GM21423 (cell line): ENCODE measurements around the gene VSIG8.

Experiments used
- ATAC-seq: cut with Tn5 transposase; IDR thresholded peaks from one replicate; pipeline ENCODE4 v1.9.1; 2021; ENCODE audit warnings: mild to moderate bottlenecking, moderate library complexity; ENCODE audit not compliant: unreplicated experiment

VSIG8 gene

DNA sequence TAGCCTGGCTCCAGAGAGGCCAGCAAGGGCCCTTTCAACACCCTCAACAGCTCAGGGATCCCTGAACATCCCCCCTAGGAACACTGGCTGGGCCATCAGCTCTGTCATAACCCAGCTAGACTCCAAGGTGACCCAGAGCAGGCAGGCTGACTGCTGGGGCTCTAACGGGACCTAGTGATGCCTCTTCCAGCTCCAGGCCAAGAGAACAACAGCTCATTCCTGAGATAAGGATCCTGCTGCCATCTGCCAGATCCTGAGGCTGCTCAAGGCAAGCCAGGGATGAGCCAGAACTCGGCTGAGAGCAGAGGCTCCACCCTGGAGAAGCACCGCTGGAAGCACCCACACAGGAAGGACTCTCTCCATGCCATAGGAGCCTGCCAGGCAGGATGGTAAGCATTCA is 2.0 kb downstream of the VSIG8 start:
- no peak for ATAC-seq

DNA sequence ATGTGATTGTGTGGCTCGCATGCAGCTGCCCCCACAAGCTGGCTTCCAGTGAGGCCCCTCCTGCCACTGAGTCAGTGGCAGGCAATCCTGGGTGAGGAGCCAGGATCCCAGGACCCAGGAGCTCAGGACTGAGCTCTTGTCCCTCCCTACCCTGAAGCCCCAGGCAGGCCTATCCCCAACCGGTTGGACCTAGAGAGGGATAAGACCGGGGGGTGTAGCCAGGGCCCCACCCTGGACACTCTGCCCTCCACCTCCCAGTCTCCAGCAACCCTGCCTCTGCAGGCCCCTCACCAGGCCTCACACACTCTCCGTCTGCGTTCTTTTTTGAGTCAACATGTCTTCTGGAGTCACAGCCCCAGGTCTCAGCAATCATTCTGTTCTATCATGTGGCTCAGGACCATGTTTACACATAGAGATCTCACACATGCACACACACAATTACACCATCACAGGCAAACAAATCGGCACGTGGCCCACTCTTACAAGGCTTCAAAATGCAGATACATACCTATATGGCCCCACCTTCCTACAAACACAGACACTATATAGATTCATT is 2.6 kb downstream of the VSIG8 start:
- ATAC-seq = no peak

DNA sequence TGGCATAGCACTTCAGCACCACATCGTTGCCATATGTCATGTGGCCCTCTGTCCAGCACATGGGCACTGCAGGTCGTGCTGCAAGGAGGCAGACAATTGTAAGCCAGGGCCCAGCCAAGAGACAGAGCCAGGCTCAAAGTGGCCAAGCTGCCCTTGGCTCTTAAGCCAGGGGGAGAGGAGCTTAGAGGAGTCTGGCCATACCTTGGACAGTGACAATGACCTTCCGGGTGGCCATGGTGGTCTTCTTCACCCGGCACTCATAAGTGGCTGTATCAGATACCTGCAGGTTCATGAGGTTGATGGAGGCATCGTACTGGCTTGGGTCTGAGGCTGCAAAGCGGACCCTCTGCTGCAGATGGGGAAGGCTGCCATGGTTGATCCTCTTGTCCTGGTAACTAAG is 4.6 kb downstream of the VSIG8 start:
- ATAC-seq = no peak

DNA sequence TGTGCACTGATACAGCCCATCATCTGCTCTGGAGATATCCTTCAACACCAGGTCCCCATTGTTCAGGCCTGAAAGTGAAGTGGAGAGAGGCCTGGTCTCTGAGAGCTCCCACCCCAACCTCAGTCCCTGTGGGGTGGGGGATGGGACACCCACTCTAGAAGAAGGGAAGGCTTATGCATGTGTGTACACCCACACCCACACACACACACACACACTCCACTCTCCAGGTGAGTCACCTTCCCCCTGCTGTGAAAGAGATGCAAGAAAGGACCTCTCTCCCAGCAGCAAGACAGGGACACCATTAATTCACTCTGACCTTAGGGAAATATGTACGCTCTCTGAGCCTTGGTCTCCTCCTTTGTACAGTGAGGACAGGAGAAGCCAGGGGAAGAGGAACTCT is 5.9 kb downstream of the VSIG8 start:
- ATAC-seq = no peak

DNA sequence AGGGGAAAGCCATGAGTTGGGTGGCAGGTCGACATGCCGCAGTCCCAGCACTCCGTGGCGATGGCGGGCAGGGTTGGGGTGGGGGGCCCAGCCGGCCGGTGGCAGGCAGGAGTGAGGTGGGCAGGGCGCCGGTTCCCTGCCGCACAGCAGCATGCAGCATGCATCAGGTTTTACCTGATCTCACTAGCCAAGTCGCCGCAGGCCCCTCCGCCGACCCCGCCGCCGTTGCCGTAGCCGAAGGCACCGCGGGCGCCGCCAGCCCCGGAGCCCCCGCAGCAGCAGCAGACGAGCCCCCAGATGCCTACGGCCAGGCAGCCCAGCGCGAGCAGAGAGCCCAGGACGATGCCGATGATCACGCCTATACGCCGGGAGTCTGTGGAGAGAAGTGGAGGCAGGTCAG is 6.7 kb downstream of the VSIG8 start:
- no peak for ATAC-seq

DNA sequence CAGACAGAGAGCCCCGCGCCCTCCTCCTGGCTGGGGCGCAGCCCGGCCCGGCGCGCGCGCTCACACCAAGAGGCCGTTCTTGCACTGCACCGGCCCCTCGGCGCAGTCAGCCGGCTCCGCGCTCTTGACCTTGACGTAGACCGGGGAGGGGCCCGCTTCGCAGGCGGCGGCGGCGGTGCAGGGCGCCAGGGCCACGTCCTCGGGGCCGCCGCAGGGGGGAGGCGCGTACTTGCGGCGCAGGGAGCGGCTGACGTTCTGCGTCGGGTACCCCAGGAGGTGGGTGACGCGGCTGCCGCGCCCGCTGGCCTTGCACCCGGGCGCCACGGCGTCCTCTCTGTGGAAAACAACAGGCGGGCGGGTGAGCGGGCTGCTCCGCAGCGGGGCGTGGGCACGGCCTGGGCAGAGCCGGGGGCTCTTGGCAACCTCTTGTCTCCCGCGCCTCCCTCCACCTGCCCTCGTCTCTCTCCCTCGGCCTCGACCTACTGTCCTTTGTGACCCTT is 7.7 kb downstream of the VSIG8 start:
- ATAC-seq = peak; percentile 85

DNA sequence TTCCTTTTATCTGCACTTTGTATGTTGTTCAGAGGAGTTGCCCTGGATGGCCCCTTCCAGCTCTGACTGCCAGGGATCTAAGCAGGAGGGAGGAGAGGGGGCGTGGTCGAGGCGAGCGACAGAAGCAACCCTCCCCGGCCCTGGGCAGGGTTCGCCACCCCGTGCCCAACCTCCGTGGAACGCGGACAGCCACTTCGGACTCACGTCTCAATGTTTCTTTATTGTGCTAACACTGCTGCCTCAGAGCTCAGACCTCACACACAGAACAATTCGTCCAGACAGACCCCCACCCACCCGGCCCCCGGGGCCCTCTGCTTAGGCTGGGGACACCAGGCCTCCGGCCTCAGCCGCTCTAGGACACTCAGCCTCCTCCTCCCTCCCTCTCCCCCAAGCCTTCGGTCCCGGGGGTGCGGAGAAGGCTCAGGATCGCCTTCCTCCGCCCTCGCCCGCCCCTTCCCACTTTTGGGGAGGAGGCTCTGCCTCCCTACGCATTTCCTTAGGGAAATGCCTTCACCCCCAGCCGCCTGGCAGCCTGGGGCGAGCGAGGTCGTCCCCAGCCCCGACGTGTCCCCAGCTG is 8.3 kb downstream of the VSIG8 start:
- ATAC-seq = no peak

DNA sequence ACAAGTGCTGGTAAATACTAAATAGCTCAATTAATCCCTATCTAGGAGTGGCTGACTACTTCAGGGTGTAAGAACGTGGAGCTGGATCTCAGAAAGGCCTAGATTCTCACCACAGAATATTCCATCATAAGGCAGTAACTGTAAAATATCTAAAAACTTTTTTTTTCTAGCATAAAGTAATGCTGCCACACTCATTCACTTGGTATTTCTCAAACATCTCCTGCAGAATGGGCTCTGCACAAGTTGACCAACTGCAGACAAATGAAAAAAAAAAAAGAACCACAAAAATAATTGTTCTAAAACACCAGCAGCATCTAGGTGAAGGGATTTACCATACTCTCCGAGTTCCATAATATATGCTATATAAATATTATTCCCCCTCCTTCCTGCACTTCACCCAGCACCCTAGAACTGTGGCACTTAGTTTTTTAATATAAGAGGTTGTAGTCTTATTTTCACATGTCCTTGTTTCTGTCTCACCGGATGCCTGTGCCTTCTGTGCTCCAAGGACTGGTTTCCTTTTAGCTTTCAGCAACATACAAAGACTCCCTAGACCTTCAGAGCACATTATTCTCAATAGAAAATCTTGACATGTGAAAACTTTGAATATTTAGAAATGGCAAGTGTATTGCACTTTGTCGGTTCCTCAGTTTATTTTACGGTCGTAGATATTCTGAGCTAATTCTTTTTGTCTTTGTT is 8.9 kb downstream of the VSIG8 start:
- ATAC-seq = no peak

DNA sequence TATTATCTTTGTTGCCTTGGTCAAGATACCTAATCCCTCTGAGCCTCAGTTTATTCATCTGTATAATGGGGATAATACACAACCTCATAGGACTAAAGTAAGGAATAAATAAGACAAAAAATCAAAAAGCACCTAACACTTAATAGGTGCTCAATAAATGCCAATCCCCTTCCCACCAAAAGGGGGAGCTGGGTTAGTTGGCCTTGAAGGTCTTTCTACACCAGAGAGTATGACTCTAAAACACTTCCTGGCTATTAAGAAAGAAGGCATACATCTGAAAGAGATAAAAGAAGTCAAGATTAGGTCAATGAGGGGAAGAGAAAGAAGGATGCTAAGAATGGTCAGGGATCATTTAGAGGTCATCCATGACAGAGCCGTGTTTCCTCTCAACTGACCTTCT is 11.1 kb downstream of the VSIG8 start:
- no peak for ATAC-seq

DNA sequence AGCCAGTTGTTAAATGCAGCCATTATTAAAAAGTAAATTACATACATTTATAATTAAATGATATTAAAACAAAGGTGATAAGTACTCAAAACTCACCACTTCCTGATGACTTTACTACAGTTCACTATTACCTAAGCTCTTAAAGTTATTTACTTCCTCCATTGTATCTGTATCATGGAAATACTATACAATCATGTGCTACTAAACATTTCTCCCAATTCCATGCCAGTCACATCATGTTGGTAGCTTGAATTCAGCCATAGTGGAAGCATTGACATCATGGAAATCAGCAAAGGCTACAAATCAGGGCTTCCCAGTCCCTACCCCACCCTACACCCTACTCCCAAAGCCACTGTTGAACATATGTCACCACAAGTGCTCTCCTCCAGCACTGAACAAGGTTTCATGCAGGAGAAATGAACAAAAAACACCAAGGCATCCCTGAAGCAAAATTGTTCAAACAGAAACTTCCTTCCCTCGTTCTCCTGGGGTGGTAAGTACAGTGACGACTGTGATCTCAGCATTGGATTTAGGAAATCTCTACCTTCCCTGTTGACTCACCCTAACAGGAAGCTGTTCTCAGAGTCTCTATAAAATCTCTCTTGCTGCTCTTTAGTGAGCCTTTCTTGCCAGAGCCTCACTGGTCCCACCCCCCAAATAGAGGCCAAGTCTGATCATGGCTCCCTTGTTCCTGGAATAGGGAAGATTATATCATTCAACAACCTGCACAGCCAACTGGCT is 12.7 kb downstream of the VSIG8 start:
- no peak for ATAC-seq

DNA sequence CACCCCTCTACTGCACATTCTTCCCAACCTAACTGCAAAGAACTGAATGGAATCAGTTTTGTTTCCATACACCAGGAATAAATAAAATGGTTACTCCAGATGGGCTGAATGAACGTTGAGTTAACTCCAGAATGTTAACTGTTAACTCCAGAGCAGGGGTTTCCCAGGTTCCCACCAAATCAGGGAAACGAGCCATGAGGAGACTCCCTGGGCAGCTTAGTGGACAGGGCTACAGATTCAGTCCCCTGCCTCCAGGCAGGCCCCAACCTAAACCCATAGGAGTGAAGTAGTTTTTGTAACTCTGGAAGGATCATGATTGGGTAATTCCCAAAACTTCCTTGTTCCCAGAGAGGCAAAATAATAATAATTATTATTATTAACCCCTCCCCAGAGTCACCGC is 14.1 kb downstream of the VSIG8 start:
- no peak for ATAC-seq

DNA sequence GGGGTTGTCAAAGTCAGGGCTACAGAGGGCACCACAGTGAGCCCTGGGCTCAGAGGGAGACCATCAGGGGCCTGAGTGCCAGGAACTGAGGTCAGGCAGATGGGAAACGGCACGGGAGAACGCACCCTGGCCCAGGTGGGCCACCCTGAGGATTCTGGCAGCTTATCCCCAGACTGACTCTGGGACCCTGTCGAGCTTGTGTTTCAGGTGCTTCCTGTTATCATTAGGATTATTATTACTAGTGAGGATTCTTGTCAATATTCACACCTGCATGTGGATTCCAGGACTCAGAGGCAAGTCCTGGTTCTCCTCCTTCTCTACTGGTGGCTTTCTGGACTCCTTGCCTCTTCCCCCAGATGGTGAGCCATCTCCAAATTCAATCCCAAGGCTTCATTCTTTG is 15.2 kb downstream of the VSIG8 start:
- ATAC-seq = no peak

DNA sequence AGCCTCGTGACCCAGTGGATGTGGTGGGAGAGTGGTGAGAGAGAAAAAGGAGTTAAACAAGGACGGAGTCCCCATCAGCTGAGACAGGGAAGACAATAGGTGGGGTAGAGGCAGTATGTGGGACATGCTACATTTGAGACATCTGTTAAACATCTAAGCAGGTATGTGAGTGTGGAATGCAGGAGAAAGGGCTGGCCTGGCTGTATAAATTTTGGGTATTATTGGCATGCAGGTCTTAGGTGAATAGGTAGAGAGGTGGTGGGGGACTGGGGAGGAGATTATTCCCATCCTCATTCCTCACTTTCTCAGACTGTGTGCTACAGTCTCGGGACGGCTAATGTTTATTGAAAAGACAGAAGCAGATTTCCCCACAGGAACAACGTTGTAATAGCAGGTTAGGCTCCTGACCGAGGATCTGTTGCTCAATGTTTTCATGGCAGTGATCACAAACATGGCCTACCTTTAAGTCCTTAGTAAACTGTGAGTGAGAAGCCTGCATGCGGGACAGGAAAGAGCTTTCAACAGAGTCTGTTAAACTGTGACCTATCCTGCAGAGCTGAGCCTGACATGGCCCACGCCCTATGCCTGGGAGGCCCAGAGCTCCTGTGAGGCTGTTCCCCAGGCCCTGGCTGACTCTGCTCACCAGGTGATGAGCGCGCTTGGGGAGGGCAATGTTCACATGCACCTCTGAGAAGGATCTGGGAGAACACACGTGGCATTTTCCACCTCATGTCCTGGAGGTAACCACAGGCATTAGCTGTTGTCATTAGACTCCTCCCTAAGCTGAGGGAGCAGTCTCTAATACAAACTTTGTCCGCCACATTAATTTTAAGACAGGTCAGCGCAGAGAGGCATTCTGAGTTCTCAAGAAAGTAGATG is 16.5 kb downstream of the VSIG8 start:
- ATAC-seq = no peak

DNA sequence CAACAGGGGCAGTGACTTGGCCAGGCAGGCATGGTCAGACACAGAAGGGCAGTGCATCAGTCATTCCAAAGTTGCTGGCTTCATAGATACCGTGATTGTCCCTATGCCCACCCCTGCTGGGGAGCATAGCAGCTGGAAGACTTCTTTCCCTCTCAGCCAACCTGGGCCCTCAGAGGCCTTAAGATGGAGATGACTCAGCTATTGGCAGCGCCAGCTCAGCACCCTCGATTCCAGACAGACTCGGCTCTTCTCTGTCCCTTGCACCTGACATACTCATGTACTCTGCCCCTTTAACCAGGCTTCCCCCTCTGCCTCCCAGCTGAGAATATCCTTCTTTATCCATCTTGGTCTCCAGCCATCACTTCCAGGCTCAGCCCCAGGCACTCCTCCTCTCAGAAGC is 19.0 kb downstream of the VSIG8 start:
- no peak for ATAC-seq

DNA sequence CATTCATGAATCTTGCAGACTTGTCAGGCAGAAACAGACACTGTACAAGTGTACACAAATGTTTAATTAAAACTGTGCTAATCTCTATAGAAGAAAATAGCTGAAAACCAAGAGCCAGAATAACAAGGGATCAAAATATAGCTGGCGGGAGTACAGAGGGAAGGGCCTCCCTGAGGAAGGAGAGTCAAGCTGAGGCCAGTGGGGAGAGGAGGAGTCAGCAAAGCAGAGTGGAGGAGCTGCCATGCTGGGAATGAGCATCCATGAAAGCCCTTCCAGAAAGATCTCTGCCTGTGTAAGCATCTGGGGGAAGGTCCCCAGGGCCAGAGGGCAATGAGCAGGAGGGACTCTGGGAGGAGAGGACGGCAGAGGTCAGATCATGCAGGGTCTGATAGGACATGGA is 20.7 kb downstream of the VSIG8 start:
- ATAC-seq = no peak

DNA sequence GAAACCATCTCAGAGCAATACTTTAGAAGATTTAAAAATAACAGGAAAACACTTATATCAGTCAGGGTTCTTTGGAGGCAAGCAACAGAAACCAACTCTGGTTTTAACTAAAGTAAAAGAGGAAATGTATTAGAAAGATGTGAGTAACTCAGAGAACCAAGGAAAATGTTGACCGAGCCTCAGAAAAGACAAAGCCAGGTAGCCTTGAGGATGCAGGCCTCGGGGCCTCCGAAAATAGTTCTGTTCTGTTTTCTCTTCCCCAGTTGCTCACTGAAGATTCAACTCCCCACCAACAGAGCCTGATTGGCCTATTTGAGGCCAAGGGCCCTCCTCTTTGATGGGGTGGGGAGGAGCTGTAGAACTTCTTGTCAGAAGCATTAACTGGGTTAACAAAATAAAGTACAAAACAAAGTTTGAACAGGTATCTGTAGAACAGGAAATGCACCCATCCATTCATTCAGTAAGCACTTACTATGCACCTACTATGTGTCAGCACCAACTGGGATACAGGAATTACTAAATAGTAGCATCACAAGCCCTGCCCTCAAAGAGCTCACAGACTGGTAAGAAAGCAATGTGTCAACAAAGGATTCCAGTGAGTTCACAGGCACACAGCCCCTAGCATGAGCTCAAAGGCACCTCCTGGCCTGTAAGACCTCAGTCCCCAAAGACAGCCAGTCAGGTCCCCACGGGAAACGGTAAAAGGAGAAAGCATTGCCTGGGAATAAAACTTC is 23.2 kb downstream of the VSIG8 start:
- ATAC-seq = peak; percentile 69

DNA sequence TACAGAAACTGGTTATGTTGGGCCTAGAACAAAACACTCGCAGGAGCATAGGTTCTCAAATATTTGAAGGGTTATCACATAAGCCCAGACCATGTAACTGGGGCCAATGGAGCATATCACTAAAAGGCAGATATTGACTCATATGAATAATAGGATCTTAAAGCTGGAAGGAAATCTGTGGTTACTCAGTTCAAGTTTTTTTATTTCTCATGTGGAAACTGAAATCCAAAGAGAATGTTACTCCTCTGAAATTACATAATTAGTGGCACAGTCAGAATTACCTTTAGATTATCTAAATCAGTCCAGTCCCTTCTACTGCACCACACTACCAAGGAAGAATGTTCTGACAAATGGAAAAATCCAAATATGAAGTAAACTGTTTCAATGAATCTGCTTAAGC is 23.7 kb downstream of the VSIG8 start:
- ATAC-seq = peak; percentile 65

DNA sequence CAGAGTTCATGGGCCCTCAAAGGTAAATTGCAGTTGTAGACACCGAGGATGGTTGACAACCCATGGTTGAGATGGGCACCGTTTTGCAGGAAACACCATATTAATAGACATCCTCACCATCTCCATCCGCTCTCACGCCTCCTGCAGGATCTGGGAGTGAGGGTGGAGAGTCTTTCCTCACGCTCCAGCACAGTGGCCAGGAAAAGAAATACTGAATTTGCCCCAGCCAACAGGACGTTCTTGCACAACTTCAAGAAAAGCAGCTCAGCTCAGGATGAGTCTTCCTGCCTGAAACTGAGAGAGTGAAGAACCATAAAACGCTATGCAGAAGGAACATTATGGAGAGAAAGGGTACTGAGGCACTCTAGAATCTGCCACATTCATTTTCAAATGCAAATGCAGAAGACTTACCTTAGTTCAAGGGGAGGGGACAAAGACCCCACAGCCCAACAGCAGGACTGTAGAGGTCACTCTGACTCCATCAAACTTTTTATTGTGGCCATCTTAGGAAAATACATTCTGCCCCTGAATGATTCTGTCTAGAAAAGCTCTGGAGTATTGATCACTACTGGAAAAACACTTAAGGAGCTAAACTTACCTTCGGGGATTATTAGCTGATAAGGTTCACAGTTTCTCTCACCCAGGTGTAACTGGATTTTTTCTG is 26.5 kb downstream of the VSIG8 start:
- no peak for ATAC-seq

DNA sequence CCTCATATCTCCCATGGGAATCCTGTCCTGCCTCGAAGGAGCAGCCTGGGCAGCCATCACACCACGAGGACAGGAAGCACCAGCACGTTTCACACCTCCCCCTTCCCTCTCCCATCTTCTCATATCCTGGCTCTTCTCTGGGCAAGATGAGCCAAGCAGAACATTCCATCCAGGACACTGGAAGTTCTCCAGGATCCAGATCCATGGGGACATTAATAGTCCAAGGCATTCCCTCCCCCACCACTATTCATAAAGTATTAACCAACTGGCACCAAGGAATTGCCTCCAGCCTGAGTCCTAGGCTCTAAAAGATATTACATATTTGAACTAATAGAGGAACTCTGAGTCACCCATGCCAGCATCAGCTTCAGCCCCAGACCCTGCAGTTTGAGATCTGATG is 27.1 kb downstream of the VSIG8 start:
- no peak for ATAC-seq

DNA sequence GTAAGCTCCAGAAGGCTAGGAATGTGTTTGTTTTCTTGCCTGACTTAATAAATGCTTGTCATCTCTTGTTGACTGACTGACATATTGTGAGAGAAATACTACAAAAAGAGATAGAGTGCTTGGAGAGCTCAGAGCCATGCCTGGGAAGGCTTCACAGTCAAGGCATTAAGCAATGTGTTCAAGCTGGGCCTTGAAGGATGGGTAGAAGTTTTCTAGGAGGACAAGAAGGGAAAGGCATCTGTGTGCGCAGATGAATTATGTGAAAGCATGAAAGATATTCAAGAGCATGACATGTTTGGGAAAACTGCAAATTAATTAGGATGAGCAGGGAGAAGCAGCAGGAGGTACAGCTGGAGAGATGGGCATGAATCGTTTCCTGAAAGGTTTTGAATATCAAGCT is 30.1 kb downstream of the VSIG8 start:
- no peak for ATAC-seq
